DMS 273 (cell line): ENCODE measurements around the gene ACTR1A.
"Not testable (repeated sequence)": the region's sequence is repeated elsewhere in the genome, so short reads cannot be mapped to it uniquely, and the experiment has no call there.

Experiments used
- DNase-seq: peaks from one replicate; lab custom pipeline; 2025; ENCODE audit not compliant: unreplicated experiment; lab: John Stamatoyannopoulos, UW

The ACTR1A gene

DNA sequence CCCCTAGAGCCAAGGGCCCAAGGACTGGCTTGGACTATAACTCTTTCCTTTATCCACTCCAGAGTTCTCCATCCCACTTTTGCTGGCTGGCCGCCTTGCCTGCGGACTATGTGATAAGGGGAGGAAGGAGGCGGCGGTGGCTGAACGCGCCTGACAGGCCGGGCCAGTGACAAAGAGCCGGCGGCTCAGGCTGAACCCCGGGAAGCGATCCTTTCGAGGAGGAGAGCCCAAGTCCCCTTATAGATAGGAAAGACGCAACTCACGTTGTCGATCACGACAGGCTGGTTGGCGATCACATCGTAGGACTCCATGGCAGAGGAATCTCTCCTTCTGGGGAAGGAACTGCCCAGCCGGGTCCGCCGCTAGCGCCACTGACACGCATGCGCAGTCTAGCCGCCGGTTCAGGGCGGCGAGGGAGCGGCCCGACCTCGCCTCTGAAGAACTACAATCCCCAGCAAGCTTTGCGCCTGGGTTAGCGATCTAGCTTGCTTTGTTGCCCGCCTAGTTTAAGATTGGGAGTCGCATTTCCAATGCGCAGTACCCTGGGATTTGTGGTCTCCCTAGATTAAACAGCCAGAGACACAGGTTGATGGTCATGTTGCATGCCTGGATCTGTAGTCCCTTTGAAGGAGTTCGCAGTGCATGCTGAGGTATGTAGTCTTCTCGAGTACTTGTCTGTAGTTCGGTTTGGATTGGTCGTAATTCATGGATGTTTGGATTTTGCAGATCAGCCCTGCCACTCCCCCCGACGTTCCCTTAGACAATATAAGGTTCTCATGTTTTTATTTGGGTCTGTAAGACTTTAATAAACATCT is at the start of gene ACTR1A:
Gene ACTR1A, minus strand, starts transcription at position 376 of the 815 bp plus-strand sequence. Its CDS starts 65 bp downstream, at position 311.
- peak; percentile 98 for DNase-seq

GRCh38 chr10:102550636-102551210 is 48.2 kb upstream of the ACTR1A start:
- no peak for DNase-seq

DNA sequence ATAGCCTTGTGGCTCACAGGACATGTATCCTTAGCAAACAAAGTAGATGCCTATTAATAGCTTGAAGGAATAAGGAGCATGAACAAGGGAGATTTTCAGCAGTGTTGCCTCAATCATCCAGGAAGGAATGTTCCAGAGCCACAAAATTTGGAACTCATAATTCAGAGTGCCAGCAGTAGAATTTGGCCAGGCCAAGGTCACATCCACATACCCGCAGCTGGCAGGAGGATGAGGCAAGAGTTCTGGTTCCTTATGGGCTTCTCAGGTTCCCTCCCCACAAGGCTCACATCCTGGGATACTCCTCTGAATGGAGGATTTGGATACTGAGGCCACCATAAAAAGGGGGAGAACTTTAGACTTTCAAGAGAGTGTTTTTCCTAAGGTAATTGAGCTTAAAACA is 47.0 kb upstream of the ACTR1A start:
- no peak for DNase-seq

DNA sequence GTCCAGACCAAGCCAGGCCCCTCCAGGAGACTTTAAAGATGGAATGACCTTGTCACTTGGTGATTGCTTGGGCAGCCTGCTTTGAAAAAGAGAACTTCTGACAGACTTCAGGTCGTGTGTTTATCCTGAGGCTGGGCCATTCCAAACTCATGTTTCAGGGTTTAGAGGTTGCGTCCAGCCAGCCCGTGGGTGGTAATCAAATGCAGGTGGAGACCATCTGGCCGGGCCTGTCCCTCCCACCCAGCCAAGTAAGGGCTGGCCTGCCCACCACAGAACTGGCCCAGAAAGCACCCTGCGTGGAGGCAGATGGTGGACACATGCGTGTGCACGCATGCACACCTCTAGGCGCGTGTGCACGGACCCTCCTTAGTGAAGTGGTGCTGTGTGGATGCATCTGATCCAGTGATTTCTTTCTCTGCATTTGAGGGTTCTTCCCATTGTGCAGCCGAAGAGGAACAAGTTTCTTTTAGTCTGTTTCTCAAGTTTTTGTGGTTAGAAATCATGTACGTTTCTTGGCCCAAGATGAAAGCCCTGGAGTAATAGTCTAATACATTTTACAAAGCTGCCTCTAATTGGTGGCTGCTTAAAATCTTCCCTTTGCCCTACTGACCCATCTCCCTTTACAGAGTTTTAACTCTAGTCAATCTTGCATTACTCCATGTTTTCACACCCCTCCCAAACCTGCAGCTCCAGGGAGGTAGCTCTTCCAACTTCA is 44.3 kb upstream of the ACTR1A start:
- peak; percentile 38 for DNase-seq

GRCh38 chr10:102545997-102546396 is 43.5 kb upstream of the ACTR1A start:
- DNase-seq: no peak

DNA sequence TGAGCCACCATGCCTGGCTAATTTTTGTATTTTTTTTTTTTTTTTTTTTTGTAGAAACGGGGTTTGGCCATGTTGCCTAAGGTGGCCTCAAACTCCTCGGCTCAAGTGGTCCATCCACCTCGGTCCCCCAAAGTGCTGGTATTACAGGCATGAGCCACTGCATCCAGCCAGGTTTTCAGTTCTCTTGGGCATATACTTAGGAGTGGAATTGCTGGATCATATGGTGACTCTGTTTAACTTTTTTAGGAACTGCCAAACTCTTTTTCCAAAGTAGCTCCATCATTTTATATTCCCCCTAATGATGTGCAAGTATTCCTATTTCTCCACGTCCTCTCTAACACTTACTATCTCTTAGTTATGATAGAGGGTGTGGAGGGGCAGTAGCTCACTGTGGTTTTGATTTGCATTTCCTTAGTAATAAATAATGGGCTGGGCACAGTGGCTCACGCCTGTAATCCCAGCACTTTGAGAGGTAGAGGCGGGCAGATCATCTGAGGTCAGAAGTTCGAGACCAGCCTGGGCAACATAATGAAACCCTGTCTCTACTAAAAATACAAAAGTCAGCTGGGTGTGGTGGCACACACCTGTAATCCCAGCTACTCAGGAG is 42.9 kb upstream of the ACTR1A start:
- DNase-seq: no peak

GRCh38 chr10:102542800-102543418 is 40.4 kb upstream of the ACTR1A start:
- DNase-seq: no peak

DNA sequence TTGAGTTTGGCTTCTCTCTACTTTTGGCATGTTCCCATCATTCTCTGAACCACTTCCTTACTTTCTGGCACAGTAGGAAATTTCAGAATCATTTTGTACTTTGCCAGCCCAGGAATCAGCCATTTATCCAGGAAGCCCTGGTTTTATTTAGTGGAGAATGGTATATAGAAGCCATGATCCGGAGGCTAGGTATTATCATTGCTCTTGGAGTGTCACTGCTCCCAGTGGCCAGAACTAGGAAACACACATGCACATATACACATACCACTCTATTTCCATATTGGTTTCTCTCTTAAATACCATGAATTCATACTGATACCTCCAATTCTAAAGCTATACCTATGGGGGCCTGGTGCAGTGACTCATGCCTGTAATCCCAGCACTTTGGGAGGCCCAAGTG is 37.5 kb upstream of the ACTR1A start:
- DNase-seq: peak; percentile 32

GRCh38 chr10:102538811-102539210 is 36.3 kb upstream of the ACTR1A start:
- no peak for DNase-seq

DNA sequence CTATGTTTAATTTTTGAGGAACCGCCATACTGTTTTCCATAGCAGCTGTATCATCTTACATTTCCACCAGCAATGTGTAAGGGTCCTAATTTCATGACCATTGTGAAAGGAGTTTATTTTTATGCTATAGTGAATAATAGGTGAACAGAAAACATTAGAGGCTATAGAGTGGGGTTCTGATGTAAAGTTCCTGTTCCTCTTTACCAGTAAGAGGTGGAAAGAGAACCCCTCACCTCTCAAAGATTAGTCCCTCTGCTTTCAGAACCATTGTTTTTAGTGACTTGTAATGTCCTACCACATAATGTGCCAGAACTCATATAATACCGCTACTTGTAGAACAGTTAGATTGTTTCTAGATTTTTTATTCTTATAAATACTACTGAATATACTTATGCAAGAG is 35.4 kb upstream of the ACTR1A start:
- no peak for DNase-seq

- no peak for DNase-seq
These were observed 34.9 kb upstream of the ACTR1A start for GRCh38 chr10:102537367-102537766.

GRCh38 chr10:102535481-102536147 is 33.1 kb upstream of the ACTR1A start:
- no peak for DNase-seq

DNA sequence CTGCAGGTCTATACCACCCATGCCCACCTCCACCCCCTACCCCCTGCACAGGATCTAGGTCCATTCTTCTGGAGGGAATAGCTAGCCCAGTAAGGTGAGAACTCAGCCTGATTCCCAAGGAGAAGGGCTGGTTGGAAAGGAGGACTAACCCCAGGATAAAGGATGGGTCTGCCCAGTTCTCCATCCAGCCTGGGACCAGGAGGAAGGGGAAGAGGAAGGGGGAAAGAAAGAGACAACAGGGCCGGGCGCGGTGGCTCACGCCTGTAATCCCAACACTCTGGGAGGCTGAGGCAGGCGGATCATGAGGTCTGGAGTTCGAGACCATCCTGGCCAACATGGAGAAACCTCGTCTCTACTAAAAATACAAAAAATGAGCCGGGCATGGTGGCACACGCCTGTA is 32.5 kb upstream of the ACTR1A start:
- not testable (repeated sequence) for DNase-seq

DNA sequence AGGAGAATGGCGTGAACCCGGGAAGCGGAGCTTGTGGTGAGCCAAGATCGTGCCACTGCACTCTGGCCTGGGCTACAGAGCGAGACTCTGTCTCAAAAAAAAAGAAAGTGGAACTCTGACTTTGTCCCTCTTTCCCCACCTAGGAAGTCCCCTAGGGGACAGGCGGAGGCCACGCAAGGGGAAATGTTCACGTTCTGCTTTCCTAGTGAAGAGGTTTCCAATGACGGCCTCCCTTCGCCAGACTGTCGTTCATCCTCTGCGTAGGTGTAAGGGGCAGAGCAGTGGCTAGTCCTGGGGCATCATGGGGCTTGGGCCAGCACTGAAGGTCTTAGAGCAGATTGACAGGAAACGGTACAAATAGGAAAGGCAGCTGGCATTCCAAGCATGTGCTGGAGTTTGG is 31.8 kb upstream of the ACTR1A start:
- DNase-seq: no peak

DNA sequence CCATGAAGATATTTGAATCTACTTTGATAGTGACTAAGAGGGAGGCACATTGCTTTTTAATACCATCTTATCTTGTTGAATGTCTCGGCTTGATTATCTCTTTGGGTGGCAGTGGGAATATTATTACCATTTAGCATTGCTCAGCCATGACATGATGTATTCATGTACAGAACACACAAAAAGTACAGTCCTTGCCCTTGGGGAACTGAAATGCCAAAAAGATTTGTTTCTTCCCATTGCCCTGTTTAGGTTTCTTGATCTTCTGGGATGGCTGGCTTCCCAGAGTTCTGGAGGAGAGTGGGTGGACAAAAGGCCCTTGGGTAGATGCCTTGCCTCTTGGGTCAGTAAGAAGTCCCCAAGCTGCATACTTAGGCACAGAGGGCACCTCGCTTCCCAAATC is 25.0 kb upstream of the ACTR1A start:
- no peak for DNase-seq

DNA sequence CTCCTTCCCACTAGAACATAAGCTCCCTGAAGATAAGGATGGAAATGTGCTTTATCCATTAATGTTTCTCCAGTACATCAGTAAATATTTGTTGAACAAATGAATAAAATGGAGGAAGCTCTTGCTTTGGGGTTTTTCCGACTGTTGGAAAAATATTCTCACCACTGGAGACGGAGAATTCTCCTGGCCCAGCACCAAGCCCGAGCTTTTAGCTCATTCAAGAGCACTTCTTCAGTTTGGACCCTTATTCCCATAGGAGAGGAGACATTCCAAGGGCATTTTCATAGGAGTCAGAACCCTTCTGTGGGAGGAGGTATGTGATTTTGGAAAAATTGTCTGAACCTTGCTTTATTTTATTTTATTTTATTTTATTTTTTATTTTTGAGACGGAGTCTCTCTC is 22.2 kb upstream of the ACTR1A start:
- no peak for DNase-seq

GRCh38 chr10:102523250-102524029 is 20.9 kb upstream of the ACTR1A start:
- DNase-seq: no peak

DNA sequence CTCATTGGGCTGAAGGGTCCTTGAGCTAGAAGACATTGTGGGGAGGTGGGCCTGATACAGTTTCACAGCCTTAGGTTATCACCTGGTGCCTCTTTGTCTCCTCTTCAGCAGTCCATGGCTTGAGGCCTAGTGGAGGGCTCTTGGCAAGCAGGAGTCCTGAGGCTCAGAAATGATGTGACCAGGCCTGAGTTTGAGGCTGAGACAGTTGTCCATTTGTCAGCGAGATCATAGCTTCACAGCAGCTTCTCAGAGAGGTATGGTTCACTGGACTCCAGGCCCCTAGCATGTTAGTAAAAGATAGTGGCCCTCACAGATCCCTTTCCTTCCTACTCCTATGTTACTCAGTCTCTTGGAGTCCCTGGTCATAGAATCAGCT is 20.4 kb upstream of the ACTR1A start:
- no peak for DNase-seq

- DNase-seq: no peak
These were observed 16.8 kb upstream of the ACTR1A start for GRCh38 chr10:102519246-102519825.

DNA sequence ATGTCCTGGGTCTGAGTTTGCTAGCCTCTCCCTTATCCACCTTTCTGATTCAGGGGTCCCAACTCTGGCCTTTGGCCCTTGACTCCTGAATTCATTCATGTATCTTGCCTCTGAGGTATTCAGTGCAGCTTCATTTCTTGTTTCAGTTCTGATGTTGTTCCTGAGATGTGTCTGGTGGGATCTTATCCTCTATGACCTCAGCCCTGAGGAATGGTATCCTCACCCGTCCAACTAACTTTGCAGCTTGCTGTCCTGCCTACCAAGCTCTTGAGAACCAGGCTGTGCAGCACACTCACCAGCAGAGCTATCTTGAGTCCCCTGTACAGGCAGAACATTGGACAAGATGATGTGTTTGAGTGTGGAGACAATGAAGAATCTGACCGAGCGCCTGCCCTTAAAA is 15.0 kb upstream of the ACTR1A start:
- no peak for DNase-seq
